ENCODE measurements around the gene GET4. TPM values are rescaled to one million over a fixed set of nuclear protein-coding genes. Genes with fewer than 3 reads are reported as not detected.
"Not testable (repeated sequence)": the region's sequence is repeated elsewhere in the genome, so short reads cannot be mapped to it uniquely, and the experiment has no call there.

GET4 gene
- total RNA-seq, 1 donor from 2014 or later = 19.1 TPM

DNA sequence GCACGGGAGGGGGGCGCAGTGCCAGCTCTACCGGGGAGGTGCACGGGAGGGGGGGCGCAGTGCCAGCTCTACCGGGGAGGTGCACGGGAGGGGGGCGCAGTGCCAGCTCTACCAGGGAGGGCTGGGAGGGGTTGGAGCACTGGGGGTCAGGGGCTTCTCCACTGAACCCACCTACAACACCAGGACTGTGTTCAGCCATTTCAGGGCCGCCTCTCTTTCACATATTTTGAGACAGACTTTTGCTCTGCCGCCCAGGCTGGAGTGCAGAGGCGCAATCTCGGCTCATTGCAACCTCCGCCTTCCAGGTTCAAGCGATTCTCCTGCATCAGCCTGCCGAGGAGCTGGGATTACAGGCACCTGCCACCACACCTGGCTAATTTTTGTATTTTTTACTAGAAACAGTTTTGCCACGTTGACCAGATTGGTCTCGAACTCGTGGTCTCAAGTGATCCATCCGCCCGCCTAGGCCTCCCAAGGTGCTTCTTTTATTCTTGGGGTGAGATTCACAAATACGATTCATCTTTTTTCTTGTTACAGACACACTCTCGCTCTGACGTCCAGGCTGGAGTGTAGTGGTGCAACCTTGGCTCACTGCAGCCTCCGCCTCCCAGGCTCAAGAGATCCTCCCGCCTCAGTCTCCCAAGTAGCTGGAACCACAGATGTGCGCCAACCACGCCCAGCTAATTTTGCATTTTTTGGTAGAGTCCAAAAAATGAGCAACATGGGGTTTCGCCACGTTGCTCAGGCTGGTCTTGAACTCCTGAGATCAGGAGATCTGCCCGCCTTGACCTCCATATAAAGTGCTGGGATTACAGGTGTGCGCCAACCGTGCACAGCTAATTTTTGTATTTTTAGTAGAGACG lies 41.1 kb downstream of the GET4 start:
- intact Hi-C loops (cut with DNase I) = no loop called here
- no peak for ATAC-seq
- peak; percentile 11 for DNase-seq (ENCODE audit: missing footprints)

DNA sequence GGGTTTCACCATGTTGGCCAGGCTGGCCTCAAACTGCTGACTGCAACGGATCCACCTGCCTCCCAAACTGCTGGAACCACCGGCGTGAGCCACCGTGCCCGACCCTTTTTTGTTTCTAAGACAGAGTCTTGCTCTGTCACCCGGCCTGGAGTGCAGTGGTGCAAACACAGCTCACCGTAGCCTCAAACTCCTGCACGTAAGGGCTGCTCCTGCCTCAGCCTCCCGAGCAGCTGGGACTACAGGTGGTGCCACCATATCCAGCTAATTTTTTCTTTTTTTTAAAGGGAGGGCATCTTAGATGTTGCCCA lies 41.7 kb downstream of the GET4 start:
- DNase-seq (ENCODE audit: missing footprints) (peak; percentile 4), ATAC-seq (no peak)
- intact Hi-C loops (cut with DNase I) = no loop called here

DNA sequence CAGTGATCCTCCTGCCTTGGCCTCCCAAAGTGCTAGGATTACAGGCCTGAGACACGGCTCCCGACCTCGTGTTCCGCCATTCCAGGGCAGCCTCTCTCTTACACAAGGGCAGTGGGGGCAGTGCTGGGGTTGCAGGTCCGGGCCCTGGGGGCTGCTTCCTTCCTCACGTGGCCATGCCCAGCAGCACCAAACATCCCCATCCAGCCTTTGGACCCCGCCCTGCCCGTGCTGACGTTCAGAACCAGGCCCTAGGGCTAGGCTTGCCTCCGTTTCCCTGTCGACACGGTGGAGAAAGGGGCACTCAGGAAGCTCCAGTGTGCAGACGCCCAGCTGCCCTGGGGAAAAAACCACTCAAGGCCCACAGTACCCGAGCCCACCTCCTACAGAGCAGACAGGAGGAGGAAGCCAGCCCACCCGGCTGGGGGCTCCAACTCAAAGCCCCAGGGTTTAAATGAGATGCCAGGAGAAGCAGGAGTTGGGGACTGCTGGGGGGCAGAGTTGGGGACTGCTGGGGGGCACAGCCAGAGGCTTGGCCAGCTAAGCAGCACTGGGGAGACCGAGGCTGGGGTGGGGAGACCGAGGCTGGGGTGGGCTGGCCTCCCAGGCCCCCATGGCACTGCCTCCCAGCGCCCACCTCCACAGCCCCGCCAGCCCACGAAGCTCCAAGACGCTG lies 42.2 kb downstream of the GET4 start:
- DNase-seq (ENCODE audit: missing footprints) (peak; percentile 61), ATAC-seq (no peak)
- intact Hi-C loops (cut with DNase I) = no loop called here

DNA sequence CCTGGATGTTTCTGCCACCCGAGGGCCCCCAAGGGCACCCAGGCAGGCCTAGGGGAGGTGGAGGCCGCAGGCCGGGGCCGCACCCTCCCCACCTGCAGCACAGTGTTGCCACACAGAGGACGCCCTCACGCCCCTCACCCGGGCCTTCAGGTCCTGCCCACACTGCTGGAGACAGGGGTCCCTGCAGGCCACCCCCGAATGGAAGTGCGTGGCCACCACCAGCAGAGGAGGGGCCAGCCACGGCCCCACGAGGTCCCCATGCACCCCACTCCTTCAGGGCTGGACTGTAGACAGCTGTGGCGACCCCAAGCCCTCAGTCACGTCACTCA lies 42.7 kb downstream of the GET4 start:
- intact Hi-C loops (cut with DNase I) = no loop called here
- peak; percentile 51 for DNase-seq (ENCODE audit: missing footprints)

DNA sequence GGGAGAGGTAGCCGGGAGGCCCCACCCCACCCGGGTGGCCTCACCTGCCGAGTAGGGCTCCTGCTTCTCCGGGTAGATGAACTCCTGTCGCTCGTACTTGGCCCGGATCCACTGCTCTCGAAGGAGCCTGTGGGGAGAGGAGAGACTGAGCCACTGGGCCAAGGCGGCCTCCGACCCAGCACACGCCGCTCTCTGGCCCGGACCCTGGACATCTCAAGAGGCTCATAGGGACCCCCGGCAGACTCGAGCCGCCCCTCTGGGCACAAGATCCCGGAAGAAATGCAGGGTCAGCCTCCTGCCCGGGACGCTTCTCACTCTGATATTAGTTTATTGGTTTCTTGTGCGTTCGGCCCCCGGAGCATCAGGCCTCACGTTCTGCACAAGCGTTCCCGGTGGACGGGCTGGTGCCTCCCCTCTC lies 43.6 kb downstream of the GET4 start:
- ATAC-seq (no peak), DNase-seq (ENCODE audit: missing footprints) (peak; percentile 51)
- intact Hi-C loops (cut with DNase I) = no loop called here

More for the DNA sequence above, 42.7 kb downstream of the GET4 start:
- ATAC-seq = no peak

DNA sequence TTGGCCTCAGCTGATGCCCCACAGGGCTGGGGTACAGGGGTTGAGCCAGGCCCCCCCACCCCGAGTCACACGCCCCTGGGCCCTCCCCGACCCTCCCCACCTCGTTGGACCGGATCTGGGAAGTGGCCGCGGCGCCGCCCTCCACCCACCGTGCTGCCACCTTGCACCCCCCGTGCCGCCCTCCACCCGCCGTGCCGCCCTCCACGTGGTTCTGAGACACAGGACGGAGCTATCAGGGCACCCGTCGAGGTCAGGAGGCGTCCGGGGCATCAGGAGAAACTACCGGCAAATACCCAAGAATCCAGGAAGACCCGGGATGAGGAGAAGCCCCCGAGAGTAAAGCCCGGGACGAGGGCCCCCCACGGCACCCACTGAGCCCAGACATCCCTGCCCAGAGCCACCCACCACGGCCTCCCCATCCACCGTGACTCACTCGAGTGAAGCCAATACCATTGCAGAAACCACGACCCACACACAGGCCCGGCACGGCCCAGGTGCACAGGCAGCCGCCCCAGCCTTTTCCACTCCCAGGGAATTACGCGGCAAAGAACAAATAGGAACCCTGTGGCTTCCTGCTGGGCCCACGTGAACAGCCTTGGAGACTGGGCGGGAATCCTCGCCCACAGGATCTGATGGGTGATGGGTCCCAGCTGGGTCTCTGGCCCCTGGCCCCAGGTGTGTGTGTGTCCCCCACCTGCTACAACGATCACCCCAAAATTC lies 44.2 kb downstream of the GET4 start:
- ATAC-seq (no peak), DNase-seq (ENCODE audit: missing footprints) (peak; percentile 39)
- intact Hi-C loops (cut with DNase I) = no loop called here

DNA sequence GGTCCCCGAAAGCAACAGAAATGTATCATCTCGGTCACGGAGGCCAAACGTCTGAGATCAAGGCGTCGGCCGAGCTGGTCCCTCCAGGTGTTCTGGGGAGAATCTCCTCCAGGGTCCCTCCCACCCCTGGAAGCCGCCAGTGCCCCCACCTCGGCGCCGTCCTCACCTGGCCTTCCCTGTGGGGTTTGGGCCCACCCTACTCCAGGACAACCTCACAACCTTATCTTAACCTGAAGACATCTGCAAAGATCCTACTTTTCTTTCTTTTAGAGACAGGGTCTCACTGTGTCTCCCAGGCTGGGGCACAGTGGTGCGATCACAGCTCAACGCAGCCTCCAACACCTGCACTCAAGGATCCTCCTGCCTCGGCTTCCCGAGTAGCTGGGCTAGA lies 44.7 kb downstream of the GET4 start:
- intact Hi-C loops (cut with DNase I) = no loop called here
- no peak for ATAC-seq
- DNase-seq (ENCODE audit: missing footprints) = no peak

DNA sequence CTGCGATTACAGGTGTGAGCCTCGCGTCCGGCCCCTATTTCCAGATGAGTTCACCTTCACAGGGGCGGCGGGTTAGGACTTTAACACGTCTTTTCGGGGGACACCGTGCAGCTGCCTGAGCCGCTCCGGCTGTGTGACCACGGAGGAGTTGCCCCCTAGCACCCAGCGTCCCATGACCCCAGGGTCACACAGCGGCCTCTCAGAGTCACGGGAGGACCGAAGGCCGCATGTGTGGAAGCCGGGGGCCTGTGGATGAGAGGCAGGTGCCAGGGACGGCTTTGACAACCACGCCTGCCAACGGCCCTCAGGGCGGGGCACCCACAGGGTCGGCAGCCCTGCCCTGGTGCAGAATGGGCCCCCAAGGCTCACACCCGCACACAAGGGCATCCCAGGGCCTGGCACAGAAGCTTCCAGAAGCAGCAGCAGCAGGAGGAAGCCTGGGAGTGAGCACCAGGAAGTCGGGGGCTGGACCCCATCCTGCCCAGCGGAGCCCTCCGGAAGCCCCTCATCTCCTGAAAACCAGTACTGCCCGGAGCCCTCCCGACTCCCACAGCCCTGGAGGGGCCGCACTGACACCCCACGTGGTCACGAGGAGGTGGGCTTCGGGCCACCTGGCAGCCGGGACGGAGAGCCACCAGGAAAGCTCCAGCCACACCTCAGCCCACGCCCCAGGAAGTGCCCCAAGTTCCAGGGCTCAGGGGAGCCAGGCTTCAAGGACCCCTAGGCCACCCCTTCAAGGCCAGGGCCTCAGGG lies 45.4 kb downstream of the GET4 start:
- ATAC-seq = no peak
- DNase-seq (ENCODE audit: missing footprints) = peak; percentile 72
- intact Hi-C loops (cut with DNase I) = no loop called here

DNA sequence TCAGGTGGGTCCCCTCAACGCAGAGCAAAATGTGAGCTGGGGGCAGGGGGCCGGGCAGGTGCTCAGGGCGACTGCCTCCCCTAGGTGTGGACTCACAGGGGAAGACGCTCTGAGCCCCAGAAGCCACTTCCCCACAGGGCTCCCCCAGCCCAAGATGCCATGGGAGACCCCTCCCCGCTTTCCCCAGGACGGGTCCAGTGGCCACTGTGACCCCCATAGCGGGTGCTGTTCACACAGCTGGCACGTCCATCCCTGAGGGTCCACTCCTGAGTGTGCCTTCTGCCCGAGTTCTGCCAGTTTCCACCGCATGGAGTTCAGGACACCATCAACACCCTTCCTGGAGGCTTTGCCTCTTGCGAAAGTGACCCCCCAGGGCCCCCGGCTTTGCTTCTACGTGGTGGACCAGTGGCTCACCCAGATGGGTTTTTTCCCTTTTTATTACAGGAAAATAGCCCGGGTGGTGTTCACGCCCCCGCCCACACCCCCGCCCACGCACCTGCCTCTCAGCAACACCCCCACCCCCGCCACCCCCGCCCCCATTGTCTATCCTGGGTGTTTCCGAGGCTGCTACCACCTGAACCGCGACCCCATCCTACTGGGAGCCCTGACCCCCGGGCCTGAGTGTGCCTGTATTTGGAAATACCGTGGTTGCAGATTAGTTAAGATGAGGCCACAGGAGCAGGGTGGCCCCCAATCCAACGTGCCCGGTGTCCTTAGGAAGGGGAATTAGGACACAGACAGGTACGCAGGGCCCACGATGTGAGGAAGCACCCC lies 46.2 kb downstream of the GET4 start:
- ATAC-seq = no peak
- DNase-seq (ENCODE audit: missing footprints) = peak; percentile 57
- intact Hi-C loops (cut with DNase I) = no loop called here

DNA sequence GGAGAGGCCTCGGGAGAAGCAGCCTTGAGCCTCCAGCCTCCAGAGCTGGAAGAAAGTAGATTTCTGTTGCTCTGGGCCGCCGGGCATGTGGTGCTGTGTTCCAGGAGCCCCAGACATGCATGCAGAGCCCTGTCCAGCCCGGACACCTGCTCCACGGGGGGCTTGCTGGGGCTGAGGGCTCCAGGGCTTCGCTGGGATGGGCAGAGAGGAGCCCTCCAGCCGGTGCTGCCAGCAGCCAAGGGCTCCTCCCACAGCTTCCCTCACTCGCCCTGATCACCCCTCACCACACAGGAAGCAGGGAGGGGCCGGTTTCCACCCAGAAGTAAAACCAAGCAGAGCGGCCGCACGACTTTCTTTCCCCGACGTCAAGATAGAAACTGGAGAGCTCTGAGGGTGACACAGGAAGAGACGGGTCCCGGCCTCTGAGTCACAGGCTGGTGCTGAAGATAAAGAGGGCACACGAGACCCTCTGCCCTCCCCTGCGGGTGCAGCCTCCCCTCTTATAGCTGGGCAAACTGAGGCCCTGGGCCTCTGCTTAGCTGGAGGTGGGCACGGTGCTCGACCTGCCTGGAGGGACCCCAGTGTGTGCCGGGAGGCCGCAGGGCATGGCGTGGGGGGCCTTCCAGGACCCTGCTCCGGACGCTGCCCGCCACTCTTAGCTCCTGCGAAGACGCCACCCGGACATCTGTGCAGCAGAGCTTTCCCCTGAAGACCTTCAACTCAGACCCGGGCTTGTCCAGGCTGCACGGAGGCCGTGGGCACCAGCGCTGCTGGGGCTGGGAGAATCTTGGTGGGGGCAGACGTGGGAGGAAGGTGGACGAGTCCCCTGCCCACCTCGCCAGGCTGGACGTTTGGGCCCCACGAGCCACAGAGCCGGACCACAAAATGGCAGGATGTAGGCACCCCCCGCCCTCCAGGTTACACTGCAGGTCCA lies 47.0 kb downstream of the GET4 start:
- DNase-seq (ENCODE audit: missing footprints) (peak; percentile 89), ATAC-seq (peak; percentile 40)
- intact Hi-C loops (cut with DNase I) = loop anchor here (2.0 kb wide), 1 partner anchor 55 kb away; no protein-coding TSS in a partner anchor

DNA sequence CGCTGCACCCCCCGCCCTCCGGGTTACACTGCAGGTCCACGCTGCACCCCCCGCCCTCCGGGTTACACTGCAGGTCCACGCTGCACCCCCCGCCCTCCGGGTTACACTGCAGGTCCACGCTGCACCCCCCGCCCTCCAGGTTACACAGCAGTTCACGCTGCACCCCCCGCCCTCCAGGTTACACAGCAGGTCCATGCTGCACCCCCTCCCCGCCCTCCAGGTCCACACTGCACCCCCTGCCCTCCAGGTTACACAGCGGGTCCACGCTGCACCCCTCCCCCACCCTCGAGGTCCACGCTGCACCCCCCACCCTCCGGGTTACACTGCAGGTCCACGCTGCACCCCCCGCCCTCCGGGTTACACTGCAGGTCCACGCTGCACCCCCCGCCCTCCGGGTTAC lies 47.7 kb downstream of the GET4 start:
- DNase-seq (ENCODE audit: missing footprints) = peak; percentile 71
- not testable (repeated sequence) for ATAC-seq
- intact Hi-C loops (cut with DNase I) = loop anchor here (2.0 kb wide), 1 partner anchor 55 kb away; no protein-coding TSS in a partner anchor

DNA sequence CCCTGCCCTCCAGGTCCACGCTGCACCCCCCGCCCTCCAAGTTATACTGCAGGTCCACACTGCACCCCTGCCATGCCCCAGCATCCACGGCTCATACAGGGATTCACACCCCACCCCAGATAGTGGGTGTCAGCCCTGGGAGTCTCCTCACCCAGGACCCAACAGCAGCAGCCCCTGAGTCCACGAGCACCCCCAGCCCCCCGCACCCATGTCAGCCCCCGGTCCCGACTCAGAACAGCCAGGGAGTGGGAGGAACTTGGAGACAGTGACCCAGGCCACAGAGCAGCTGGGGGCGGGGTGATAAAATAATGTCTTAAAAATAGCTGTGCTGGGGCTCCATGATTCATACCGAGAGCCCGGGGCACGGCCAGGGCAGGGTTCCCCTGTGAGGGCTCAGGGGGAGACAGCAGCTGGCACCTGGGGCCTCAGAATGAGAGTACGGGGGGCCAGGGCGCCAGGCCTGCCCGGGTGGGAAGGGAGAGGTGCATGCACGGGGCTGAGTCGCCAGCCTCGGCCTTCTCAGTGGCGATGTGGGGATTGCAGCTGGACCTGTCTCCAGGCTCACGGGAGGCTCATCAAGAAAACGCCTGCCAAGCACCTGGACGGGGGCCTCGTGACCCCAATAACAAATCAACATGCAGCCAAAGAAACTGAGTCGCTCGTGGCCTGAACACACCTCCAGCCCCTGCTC lies 48.3 kb downstream of the GET4 start:
- intact Hi-C loops (cut with DNase I) = loop anchor here (2.0 kb wide), 1 partner anchor 54 kb away; no protein-coding TSS in a partner anchor
- ATAC-seq (no peak), DNase-seq (ENCODE audit: missing footprints) (peak; percentile 63)

DNA sequence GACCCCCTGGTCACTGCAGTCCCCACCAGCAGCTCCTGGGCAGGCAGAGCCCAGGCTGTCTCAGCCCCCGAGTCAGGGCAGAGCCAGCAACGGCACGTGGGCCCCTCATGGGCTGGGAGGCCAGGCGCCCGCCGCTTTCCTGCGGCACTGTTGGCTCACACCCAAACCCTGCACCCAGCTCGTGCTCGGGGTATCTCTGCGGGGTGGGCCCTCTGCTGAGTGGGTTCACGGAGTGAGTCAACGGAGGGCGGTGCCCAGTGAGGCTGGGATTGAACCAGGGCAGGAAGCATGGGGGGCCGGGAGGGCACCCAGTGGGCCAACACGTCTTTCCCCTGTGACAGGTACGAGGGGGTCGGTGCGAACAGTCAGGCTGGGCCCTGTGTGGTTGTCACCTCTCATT lies 49.2 kb downstream of the GET4 start:
- DNase-seq (ENCODE audit: missing footprints) = peak; percentile 72
- ATAC-seq = no peak
- intact Hi-C loops (cut with DNase I) = loop anchor here (2.0 kb wide), 1 partner anchor 53 kb away; no protein-coding TSS in a partner anchor

DNA sequence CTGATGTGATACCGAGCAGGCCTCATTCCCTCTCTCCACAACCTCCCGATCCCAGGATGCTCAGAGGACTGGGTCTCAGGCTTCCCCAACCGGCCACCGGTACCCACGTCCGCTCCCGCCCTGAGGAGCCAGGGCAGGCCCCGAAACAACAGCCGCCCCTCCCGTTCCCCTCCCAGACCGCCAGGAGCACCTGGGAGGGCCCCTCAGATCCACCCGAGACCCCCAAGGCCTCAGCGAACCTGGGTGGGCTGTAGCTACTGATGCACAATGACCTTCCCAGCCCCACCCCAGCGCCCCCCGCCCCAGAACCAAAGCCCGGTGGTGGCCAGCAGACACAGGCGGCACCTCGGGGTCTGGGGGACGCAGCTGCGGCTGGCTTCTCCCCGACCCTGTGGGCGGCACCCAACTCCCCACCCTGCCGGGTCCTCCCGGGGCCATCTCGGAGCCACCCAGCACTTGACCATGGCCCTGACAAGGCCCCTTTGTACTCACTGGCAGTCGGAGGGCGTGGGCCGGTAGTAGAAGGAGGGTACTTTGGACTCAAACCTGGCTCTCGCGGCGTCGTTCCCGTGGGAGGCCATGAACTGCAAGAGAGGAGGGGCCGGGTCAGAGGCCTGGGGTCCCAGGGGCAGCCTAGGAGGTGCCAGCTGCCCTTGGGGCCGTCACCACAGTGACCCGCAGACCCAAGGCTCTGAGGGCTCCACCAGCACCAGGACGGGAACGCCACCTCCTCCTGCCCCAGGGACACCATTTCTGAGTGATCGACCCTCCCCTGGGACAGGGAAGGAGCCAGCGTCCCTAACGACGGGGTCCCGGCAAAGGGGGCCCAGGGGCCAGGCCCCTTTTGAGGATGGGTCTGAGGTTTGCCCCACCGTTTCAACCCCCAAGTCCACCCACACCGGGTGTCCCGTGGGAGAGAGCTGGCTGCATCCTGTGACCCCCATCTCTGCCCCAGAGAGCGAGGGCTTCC lies 50.0 kb downstream of the GET4 start:
- intact Hi-C loops (cut with DNase I) = no loop called here
- DNase-seq (ENCODE audit: missing footprints) = peak; percentile 45
- no peak for ATAC-seq

DNA sequence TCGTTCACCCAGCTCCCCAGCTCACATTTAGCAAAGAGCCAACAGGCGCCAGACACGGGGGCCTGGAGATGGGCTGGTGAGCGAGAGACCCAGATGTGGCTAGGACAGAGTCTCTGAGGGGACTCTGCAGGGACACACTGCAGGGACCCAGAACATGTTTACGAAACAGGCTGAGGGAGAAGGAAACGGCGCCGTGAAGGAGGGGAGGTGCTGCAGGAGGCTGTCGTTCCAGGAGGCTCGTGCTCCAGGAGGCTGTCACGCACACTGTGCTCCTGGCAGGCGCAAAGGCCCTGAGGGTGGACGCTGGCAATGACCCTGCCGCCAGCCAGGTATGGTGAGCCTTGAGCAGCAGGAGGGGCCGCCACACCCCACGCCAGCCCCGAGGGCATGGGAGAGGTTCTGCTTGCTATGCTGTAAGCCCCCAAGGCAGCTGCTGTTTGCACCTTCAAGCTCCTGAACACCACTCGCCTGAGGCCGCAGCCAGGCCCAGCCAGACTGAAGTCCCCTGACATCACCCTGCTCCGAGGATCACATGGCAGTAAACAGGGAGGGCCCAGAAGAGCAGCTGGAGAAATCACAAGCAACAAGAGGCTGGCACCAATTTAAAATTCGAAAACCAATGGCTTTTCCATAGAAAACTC lies 50.8 kb downstream of the GET4 start:
- DNase-seq (ENCODE audit: missing footprints) (peak; percentile 30), ATAC-seq (no peak)
- intact Hi-C loops (cut with DNase I) = no loop called here
